ENCODE measurements around the gene MBP.

DNA sequence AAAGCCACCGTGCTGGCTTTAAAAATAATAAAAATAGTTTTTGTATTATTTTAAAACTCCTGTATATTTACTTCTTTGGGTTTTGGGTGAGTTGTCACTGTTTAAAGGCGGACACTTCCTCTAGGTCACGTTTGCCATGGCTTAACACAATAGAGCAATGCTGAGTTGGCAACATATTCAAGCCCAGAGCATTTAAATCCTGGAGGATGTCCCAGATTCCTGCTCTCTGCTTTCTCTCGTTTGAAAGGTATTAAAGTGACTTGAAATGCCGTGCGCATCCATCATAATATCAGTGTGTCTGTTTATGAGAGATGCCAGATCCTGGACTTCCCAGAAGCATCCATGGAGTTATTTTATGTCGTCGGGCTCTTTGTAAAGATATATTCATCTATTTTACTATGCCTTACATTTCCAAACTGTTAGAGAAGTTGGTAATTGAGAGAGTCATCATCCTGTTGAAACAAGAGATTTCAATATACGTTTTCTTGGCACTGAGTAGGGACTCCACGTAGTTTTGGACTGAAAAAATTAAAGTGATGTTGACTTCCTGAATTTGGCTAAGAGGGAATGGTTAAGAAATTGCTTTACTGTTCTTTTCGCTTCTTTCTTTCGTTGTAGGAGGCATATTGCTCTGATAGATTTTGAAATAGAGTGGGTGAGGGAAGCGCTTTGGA is 159.6 kb downstream of the MBP start:
- TF ChIP-seq, protein P1, sequence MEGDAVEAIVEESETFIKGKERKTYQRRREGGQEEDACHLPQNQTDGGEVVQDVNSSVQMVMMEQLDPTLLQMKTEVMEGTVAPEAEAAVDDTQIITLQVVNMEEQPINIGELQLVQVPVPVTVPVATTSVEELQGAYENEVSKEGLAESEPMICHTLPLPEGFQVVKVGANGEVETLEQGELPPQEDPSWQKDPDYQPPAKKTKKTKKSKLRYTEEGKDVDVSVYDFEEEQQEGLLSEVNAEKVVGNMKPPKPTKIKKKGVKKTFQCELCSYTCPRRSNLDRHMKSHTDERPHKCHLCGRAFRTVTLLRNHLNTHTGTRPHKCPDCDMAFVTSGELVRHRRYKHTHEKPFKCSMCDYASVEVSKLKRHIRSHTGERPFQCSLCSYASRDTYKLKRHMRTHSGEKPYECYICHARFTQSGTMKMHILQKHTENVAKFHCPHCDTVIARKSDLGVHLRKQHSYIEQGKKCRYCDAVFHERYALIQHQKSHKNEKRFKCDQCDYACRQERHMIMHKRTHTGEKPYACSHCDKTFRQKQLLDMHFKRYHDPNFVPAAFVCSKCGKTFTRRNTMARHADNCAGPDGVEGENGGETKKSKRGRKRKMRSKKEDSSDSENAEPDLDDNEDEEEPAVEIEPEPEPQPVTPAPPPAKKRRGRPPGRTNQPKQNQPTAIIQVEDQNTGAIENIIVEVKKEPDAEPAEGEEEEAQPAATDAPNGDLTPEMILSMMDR (conservative IDR thresholded peaks at IDR 0.05), result no peak
- TF ChIP-seq ZFX (IDR thresholded peaks at IDR 0.05), result no peak

All from C4-2B (cell line).